Thoracic aorta (tissue), 2 donors: ENCODE measurements around the gene ST6GAL1. TPM values are rescaled to one million over a fixed set of nuclear protein-coding genes. Genes with fewer than 3 reads are reported as not detected.
A peak's percentile ranks its signal among the peaks of the same experiment; 100 is the strongest.

Experiments used
- ATAC-seq: fragments of 150-250 bp; one replicate; pipeline ENCODE4 v1.8.0; 2017; ENCODE audit warnings: low read depth; ENCODE audit not compliant: insufficient number of reproducible peaks, low FRiP score
- DNase-seq: peaks from one replicate; pipeline ENCODE4 v3.0.0-alpha.2; 2020; ENCODE audit warnings: low spot score
- H3K27ac ChIP-seq, 2 donors: fragments of 200-600 bp; sonication (generic); 1 replicate in 1 of 2; 2 replicates in 1 of 2; pipeline ENCODE4 v1.5.1; 2016; ENCODE audit warnings: mild to moderate bottlenecking in 2 of 2, moderate library complexity in 2 of 2
- H3K27me3 ChIP-seq: fragments of 200-600 bp; sonication (generic); replicated peaks from 2 replicates; pipeline ENCODE4 v1.6.0; 2016; ENCODE audit warnings: mild to moderate bottlenecking; ENCODE audit not compliant: insufficient read depth
- H3K36me3 ChIP-seq: fragments of 200-600 bp; sonication (generic); one replicate; pipeline ENCODE4 v1.5.1; 2016
- H3K4me1 ChIP-seq, 2 donors: fragments of 200-600 bp; sonication (generic); 1 replicate in 1 of 2; 2 replicates in 1 of 2; pipeline versions ENCODE4 v1.5.1 to v1.6.0; 2016; ENCODE audit warnings: low read depth in 2 of 2, mild to moderate bottlenecking in 1 of 2; ENCODE audit not compliant: control insufficient read depth in 1 of 2
- H3K4me3 ChIP-seq: fragments of 200-600 bp; sonication (generic); 2 replicates; pipeline ENCODE4 v1.5.1; 2016; ENCODE audit warnings: mild to moderate bottlenecking
- H3K9me3 ChIP-seq: fragments of 200-600 bp; sonication (generic); 2 replicates; pipeline ENCODE4 v1.5.1; 2016
- CTCF ChIP-seq: fragments of 200-600 bp; sonication (generic); IDR thresholded peaks from one replicate; pipeline ENCODE4 v1.5.1; 2019; ENCODE audit warnings: antibody characterized with exemption
- total RNA-seq, 2 donors: library from RNA; depleted of rRNA; stranded (reverse); fragments of >200 nt; gene quantifications; one replicate each; pipeline versions ENCODE4 v1.1.0 to v1.2.3, GENCODE V29; 2016

Gene ST6GAL1
- total RNA-seq, 2 donors from 2014 or later: 89.5 to 141 TPM

GRCh38 chr3:186925826-186926225 lies 4.5 kb upstream of the ST6GAL1 start:
- ATAC-seq (no peak), DNase-seq (no peak)
- H3K9me3 ChIP-seq: no peaks in the 10 kb centered on the region
- peaks cover 0 to 4% of the 10 kb centered on the region in 2 donors for H3K4me1 ChIP-seq
- H3K27me3 ChIP-seq: no peaks in the 10 kb centered on the region
- no peaks in the 10 kb centered on the region for H3K36me3 ChIP-seq
- H3K4me3 ChIP-seq: no peak overlapping the region
- H3K27ac ChIP-seq: no peak overlapping the region
- no peak for TF ChIP-seq CTCF

GRCh38 chr3:186929186-186929585 lies 1.1 kb upstream of the ST6GAL1 start:
- H3K9me3 ChIP-seq: no peaks in the 10 kb centered on the region
- no peak for TF ChIP-seq CTCF
- DNase-seq (no peak), ATAC-seq (no peak)
- no peak overlapping the region for H3K4me3 ChIP-seq
- H3K27me3 ChIP-seq: no peaks in the 10 kb centered on the region
- no peaks in the 10 kb centered on the region for H3K36me3 ChIP-seq
- no peak overlapping the region for H3K27ac ChIP-seq
- peaks cover 9 to 25% of the 10 kb centered on the region in 2 donors for H3K4me1 ChIP-seq

DNA sequence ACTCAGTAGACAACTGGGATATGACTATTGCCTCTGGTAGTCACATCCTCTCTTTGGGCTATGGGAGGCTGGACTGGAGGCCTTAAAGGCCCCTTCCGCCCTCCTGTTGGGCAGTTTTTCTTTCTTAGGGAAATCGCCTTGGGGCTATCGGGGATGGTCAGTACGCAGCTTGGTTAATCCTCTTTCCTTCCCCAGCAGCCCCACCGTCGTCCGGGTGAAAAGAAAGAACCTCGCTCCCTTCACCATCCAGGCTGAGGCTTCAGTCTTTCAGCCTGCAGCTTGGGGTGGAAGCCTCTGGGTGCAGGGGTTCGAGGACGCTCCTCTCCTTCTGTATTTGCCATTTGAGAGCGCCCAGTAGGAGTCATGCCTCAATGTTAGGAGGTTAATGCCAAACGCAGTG lies 641 bp upstream of the ST6GAL1 start:
- no peaks in the 10 kb centered on the region for H3K9me3 ChIP-seq
- H3K27ac ChIP-seq: peak overlapping the region; percentile 89 to 94
- no peaks in the 10 kb centered on the region for H3K36me3 ChIP-seq
- peaks cover 11 to 28% of the 10 kb centered on the region in 2 donors for H3K4me1 ChIP-seq
- DNase-seq (no peak), ATAC-seq (no peak)
- H3K4me3 ChIP-seq: peak overlapping the region; percentile 95
- no peaks in the 10 kb centered on the region for H3K27me3 ChIP-seq
- no peak for TF ChIP-seq CTCF

DNA sequence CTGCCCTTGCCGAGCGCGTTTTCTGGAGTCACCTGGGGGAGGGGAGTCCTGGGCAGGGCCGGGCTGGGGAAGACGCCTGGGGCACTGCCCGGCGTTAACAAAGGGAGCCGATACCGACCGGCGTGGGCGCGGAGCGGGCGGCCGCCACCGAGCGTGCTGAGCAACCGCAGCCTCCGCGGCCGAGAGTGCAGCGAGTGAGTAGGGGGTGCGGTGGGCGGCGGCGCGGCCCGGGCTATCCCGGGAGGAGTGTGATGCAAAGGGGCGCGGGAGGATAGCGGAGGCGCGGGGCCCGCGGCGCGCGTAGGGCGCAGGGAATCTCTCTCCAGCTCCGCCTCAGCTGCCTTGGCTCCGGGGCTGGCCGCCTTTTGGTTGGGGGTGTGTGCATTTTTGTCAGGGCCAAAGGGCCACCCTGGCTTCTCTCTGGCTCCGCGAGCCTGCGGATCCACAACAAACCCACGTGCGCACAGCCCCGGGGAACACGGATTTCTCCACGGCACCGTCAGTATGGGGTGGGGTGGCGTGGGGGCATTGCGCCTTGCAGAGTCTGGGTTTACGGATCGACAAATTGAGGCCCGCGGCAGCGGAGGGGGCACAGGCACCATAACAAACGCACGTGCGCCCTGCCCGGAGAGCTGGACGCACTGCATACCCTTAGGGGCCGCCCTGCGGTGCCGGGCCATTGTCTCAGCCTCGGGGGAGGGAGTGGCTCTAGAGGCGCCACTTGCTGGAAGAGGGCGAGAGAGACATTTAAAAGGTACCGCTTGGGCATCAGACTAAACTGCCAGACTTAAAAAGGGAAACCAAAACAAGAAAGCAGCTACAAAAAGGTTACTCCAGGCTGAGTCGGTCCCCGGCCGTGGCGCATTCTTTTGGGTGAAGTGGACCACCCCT lies 560 bp downstream of the ST6GAL1 start:
- no peaks in the 10 kb centered on the region for H3K27me3 ChIP-seq
- ATAC-seq (no peak), DNase-seq (peak; percentile 43)
- peak; percentile 20 for TF ChIP-seq CTCF
- peak overlapping the region; percentile 95 for H3K4me3 ChIP-seq
- no peaks in the 10 kb centered on the region for H3K9me3 ChIP-seq
- peaks cover 11 to 31% of the 10 kb centered on the region in 2 donors for H3K4me1 ChIP-seq
- H3K27ac ChIP-seq: peak overlapping the region; percentile 89 to 94
- no peaks in the 10 kb centered on the region for H3K36me3 ChIP-seq

- peak overlapping the region; percentile 95 for H3K4me3 ChIP-seq
- ATAC-seq (no peak), DNase-seq (no peak)
- H3K27ac ChIP-seq: peak overlapping the region; percentile 89 to 94
- H3K36me3 ChIP-seq: no peaks in the 10 kb centered on the region
- H3K27me3 ChIP-seq: no peaks in the 10 kb centered on the region
- peaks cover 11 to 32% of the 10 kb centered on the region in 2 donors for H3K4me1 ChIP-seq
- no peaks in the 10 kb centered on the region for H3K9me3 ChIP-seq
- no peak for TF ChIP-seq CTCF
Measured at GRCh38 chr3:186931532-186932280, 1.4 kb downstream of the ST6GAL1 start.
